OCI-LY7 (cell line): ENCODE measurements around the gene COL11A2. TPM values are rescaled to one million over a fixed set of nuclear protein-coding genes. Genes with fewer than 3 reads are reported as not detected.

ENCODE experiments used
- BruUV-seq: library from RNA; stranded (reverse); fragments of 400-500 nt; replicated peaks from 2 replicates; lab custom pipeline; 2021; lab: Mats Ljungman, UMichigan
- CTCF ChIA-PET: fragments of 300-600 bp; sonication (Branson Sonifier 250); formaldehyde crosslinking; loops from one replicate; lab custom pipeline; 2022; ENCODE audit warnings: antibody characterized with exemption; ENCODE audit not compliant: unreplicated experiment; lab: Charles Lee
- POLR2A ChIA-PET: fragments of 300-600 bp; sonication (Branson Sonifier 250); formaldehyde crosslinking; loops from one replicate; lab custom pipeline; 2022; ENCODE audit warnings: antibody characterized with exemption; lab: Charles Lee
- DNase-seq: peaks from one replicate; pipeline ENCODE4 v3.0.0-alpha.2; 2015; ENCODE audit warnings: low spot score
- H2AFZ ChIP-seq: fragments of 200-600 bp; sonication (generic), shearing (Covaris generic); 2 replicates; pipeline ENCODE4 v1.6.1; 2014; ENCODE audit warnings: mild to moderate bottlenecking, antibody characterized with exemption, low read length, moderate library complexity
- H3K27ac ChIP-seq: fragments of 200-600 bp; sonication (generic); 2 replicates; pipeline ENCODE4 v1.5.1; 2014; ENCODE audit warnings: mixed run types, low read depth, mild to moderate bottlenecking, moderate library complexity, low read length, inconsistent platforms; ENCODE audit not compliant: poor library complexity, severe bottlenecking
- H3K36me3 ChIP-seq: fragments of 200-600 bp; sonication (generic); 2 replicates; pipeline ENCODE4 v1.6.1; 2014; ENCODE audit warnings: mild to moderate bottlenecking, antibody characterized with exemption, low read length, moderate library complexity, mixed read lengths; ENCODE audit not compliant: insufficient read depth
- H3K4me1 ChIP-seq: fragments of 200-600 bp; sonication (generic); 2 replicates; pipeline ENCODE4 v1.5.1; 2014; ENCODE audit warnings: mild to moderate bottlenecking, low read length; ENCODE audit not compliant: insufficient read depth, poor library complexity, severe bottlenecking
- H3K4me2 ChIP-seq: fragments of 200-600 bp; sonication (generic); 2 replicates; pipeline ENCODE4 v1.6.1; 2014; ENCODE audit warnings: mild to moderate bottlenecking, low read length
- H3K4me3 ChIP-seq: fragments of 200-600 bp; sonication (generic); 2 replicates; pipeline ENCODE4 v1.5.1; 2014; ENCODE audit warnings: mild to moderate bottlenecking, low read depth, low read length; ENCODE audit not compliant: poor library complexity, severe bottlenecking
- H3K79me2 ChIP-seq: fragments of 200-600 bp; sonication (generic); 2 replicates; pipeline ENCODE4 v1.6.1; 2016; ENCODE audit warnings: low read depth, mild to moderate bottlenecking, low read length, moderate library complexity, mixed read lengths; ENCODE audit not compliant: insufficient read depth
- H3K9me2 ChIP-seq: fragments of 200-600 bp; sonication (generic); 2 replicates; pipeline ENCODE4 v1.6.1; 2016; ENCODE audit warnings: mild to moderate bottlenecking, low read length, mixed read lengths; ENCODE audit not compliant: insufficient read depth
- H3K9me3 ChIP-seq: fragments of 200-600 bp; sonication (generic); 2 replicates; pipeline ENCODE4 v1.6.1; 2014; ENCODE audit warnings: mild to moderate bottlenecking, mixed run types, low read length, mixed read lengths
- H4K20me1 ChIP-seq: fragments of 200-600 bp; sonication (generic); 2 replicates; pipeline ENCODE4 v1.6.1; 2014; ENCODE audit warnings: mild to moderate bottlenecking, antibody characterized with exemption, low read length, moderate library complexity, mixed read lengths; ENCODE audit not compliant: insufficient read depth
- EZH2phosphoT487 ChIP-seq: fragments of 200-600 bp; sonication (generic); IDR thresholded peaks from 2 replicates; pipeline ENCODE4 v1.6.1; 2018; ENCODE audit warnings: low read depth, borderline replicate concordance, mild to moderate bottlenecking, mixed run types, antibody characterized with exemption, low read length, moderate library complexity, mixed read lengths
- intact Hi-C: fragments of 100-400 bp; cut with micrococcal nuclease; formaldehyde crosslinking; loops from one replicate; pipeline ENCODE4 v1.10.0; 2022; ENCODE audit not compliant: unreplicated experiment
- total RNA-seq, 2 experiments: library from RNA; depleted of rRNA in 1 of 2; stranded (reverse); fragments of >200 nt in 1 of 2; shearing (Covaris generic) in 1 of 2; gene quantifications; 2 replicates each; pipeline ENCODE4 v1.2.3, GENCODE V29; 2014 to 2022
- TF ChIP-seq, protein P1 (sequence below): fragments of 200-600 bp; sonication (generic); conservative IDR thresholded peaks from 2 replicates; pipeline ENCODE4 v1.5.1; 2014; ENCODE audit warnings: mild to moderate bottlenecking, antibody characterized with exemption, low read length, moderate library complexity, mixed read lengths

The COL11A2 gene
- total RNA-seq, 2 experiments from 2014 or later = 4.5 to 5.2 TPM

GRCh38 chr6:33116841-33117711 lies 75.2 kb downstream of the COL11A2 start:
- H4K20me1 ChIP-seq = no peaks in the 10 kb centered on the region
- H3K27ac ChIP-seq = no peak overlapping the region
- CTCF ChIA-PET = no interaction called here
- intact Hi-C loops = no loop called here
- no peaks in the 10 kb centered on the region for H3K9me3 ChIP-seq
- H3K79me2 ChIP-seq = no peaks in the 10 kb centered on the region
- no peaks in the 10 kb centered on the region for H3K36me3 ChIP-seq
- DNase-seq = no peak
- H2AFZ ChIP-seq = no peak overlapping the region
- no peak overlapping the region for H3K4me2 ChIP-seq
- BruUV-seq = no TSS peak
- POLR2A ChIA-PET = no interaction called here
- no peak overlapping the region for H3K4me3 ChIP-seq
- H3K9me2 ChIP-seq = no peaks in the 10 kb centered on the region
- peaks cover 30% of the 10 kb centered on the region for H3K4me1 ChIP-seq
- TF ChIP-seq EZH2phosphoT487 = no peak
- TF ChIP-seq, protein P1, sequence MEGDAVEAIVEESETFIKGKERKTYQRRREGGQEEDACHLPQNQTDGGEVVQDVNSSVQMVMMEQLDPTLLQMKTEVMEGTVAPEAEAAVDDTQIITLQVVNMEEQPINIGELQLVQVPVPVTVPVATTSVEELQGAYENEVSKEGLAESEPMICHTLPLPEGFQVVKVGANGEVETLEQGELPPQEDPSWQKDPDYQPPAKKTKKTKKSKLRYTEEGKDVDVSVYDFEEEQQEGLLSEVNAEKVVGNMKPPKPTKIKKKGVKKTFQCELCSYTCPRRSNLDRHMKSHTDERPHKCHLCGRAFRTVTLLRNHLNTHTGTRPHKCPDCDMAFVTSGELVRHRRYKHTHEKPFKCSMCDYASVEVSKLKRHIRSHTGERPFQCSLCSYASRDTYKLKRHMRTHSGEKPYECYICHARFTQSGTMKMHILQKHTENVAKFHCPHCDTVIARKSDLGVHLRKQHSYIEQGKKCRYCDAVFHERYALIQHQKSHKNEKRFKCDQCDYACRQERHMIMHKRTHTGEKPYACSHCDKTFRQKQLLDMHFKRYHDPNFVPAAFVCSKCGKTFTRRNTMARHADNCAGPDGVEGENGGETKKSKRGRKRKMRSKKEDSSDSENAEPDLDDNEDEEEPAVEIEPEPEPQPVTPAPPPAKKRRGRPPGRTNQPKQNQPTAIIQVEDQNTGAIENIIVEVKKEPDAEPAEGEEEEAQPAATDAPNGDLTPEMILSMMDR = no peak

- Histone ChIP-seq H3K79me2 (no peaks in the 10 kb centered on the region), H3K4me2 (no peak overlapping the region), H3K36me3 (no peaks in the 10 kb centered on the region), H2AFZ (no peak overlapping the region), H4K20me1 (no peaks in the 10 kb centered on the region), H3K4me1 (peaks cover 30% of the 10 kb centered on the region), H3K9me2 (no peaks in the 10 kb centered on the region), H3K4me3 (no peak overlapping the region), H3K27ac (no peak overlapping the region), H3K9me3 (no peaks in the 10 kb centered on the region)
- no peak for DNase-seq
- ChIA-PET POLR2A (no interaction called here), CTCF (no interaction called here)
- intact Hi-C loops = no loop called here
- no TSS peak for BruUV-seq
- TF ChIP-seq, protein P1 = no peak
- no peak for TF ChIP-seq EZH2phosphoT487
These were observed 75.8 kb downstream of the COL11A2 start for GRCh38 chr6:33116417-33116816.

- no TSS peak for BruUV-seq
- intact Hi-C loops = no loop called here
- TF ChIP-seq, protein P1 = no peak
- TF ChIP-seq EZH2phosphoT487 = no peak
- Histone ChIP-seq H3K79me2 (no peaks in the 10 kb centered on the region), H3K9me3 (no peaks in the 10 kb centered on the region), H2AFZ (0 out of 2 replicates have a peak overlapping the region, but pooled peaks have one; percentile 2), H3K9me2 (no peaks in the 10 kb centered on the region), H3K4me1 (peaks cover 30% of the 10 kb centered on the region), H3K36me3 (no peaks in the 10 kb centered on the region), H3K4me2 (peak overlapping the region; percentile 49), H3K27ac (no peak overlapping the region), H3K4me3 (no peak overlapping the region), H4K20me1 (no peaks in the 10 kb centered on the region)
- ChIA-PET POLR2A (interaction anchor here (0.5 to 0.8 kb wide), 3 partner anchors 111 to 362 kb away, joined by 3 to 6 read pairs (median 3); no protein-coding TSS in a partner anchor), CTCF (no interaction called here)
- DNase-seq = peak; percentile 25
These were observed 77.9 kb downstream of the COL11A2 start for GRCh38 chr6:33114406-33114805.
